Raji (cell line): Measurements from ENCODE around the gene RAP1A.
A peak's percentile ranks its signal among the peaks of the same experiment; 100 is the strongest.

Experiments used
- POLR2A ChIP-seq: IDR thresholded peaks from 2 replicates; pipeline ENCODE4 v1.6.1; 2011; ENCODE audit warnings: low read depth, low read length, control low read depth; ENCODE audit not compliant: insufficient read depth

RAP1A gene

GRCh38 chr1:111733992-111734341 lies 114.4 kb downstream of the RAP1A start:
- no peak for TF ChIP-seq POLR2A

- no peak for TF ChIP-seq POLR2A
Measured at GRCh38 chr1:111734426-111734825, 114.8 kb downstream of the RAP1A start.

- TF ChIP-seq POLR2A = no peak
Measured at GRCh38 chr1:111734856-111735255, 115.3 kb downstream of the RAP1A start.

- no peak for TF ChIP-seq POLR2A
Measured at GRCh38 chr1:111735321-111735720, 115.7 kb downstream of the RAP1A start.

- no peak for TF ChIP-seq POLR2A
Measured at GRCh38 chr1:111735858-111736544, 116.4 kb downstream of the RAP1A start.

GRCh38 chr1:111736548-111737215 lies 117.1 kb downstream of the RAP1A start:
- no peak for TF ChIP-seq POLR2A

GRCh38 chr1:111737216-111738132 lies 117.9 kb downstream of the RAP1A start:
- TF ChIP-seq POLR2A = no peak

- no peak for TF ChIP-seq POLR2A
Measured at GRCh38 chr1:111738133-111738435, 118.5 kb downstream of the RAP1A start.

- TF ChIP-seq POLR2A = no peak; the same call in 1 of the 2 replicates
Measured at GRCh38 chr1:111738436-111739193, 119.0 kb downstream of the RAP1A start.

GRCh38 chr1:111739194-111739924 lies 119.8 kb downstream of the RAP1A start, which contains the start of gene INKA2:
TSS of gene INKA2 (minus strand) at chr1:111739395. CDS start at chr1:111739242, 153 bp downstream.
- TF ChIP-seq POLR2A = peak; percentile 81

GRCh38 chr1:111739925-111740765 lies 120.6 kb downstream of the RAP1A start:
- TF ChIP-seq POLR2A = no peak

GRCh38 chr1:111742938-111743549 lies 123.5 kb downstream of the RAP1A start:
- TF ChIP-seq POLR2A = no peak

GRCh38 chr1:111743679-111744101 lies 124.1 kb downstream of the RAP1A start:
- no peak for TF ChIP-seq POLR2A
